K562 (cell line): ENCODE results near the gene ERBB3. TPM values are rescaled to one million over a fixed set of nuclear protein-coding genes. Genes with fewer than 3 reads are reported as not detected.

Experiments
- CHD4 ChIP-seq: fragments of 200-600 bp; sonication (generic); IDR thresholded peaks from 3 replicates; pipeline ENCODE4 v1.6.1; 2012; ENCODE audit warnings: low read depth, mild to moderate bottlenecking, mixed read lengths, low read length, inconsistent platforms; ENCODE audit not compliant: insufficient read depth, insufficient replicate concordance, poor library complexity, severe bottlenecking
- DACH1 ChIP-seq: fragments of 450-650 bp; IDR thresholded peaks from 2 replicates; pipeline ENCODE4 v1.6.1; 2018; ENCODE audit not compliant: partially characterized antibody
- DLX4 ChIP-seq: fragments of 250-450 bp; sonication (Bioruptor Pico); IDR thresholded peaks from 2 replicates; pipeline ENCODE4 v1.6.1; 2021; ENCODE audit warnings: mild to moderate bottlenecking
- HMG20A ChIP-seq: fragments of 450-650 bp; formaldehyde crosslinking; conservative IDR thresholded peaks from 2 replicates; pipeline ENCODE4 v1.4.0; 2020; ENCODE audit warnings: mild to moderate bottlenecking, mixed read lengths
- ILF3 ChIP-seq: fragments of 450-650 bp; IDR thresholded peaks from 2 replicates; pipeline ENCODE4 v1.6.1; 2018; ENCODE audit warnings: antibody characterized with exemption, mild to moderate bottlenecking, moderate library complexity, borderline replicate concordance
- RAD51 ChIP-seq: fragments of 450-650 bp; IDR thresholded peaks from 2 replicates; pipeline ENCODE4 v1.7.1; 2016; ENCODE audit warnings: low read depth, mild to moderate bottlenecking, borderline replicate concordance
- SMAD3 ChIP-seq: fragments of 450-650 bp; formaldehyde crosslinking; conservative IDR thresholded peaks from 2 replicates; pipeline ENCODE4 v1.4.0; 2020; ENCODE audit warnings: mild to moderate bottlenecking
- TAL1 ChIP-seq: fragments of 450-650 bp; IDR thresholded peaks from 2 replicates; pipeline ENCODE4 v1.6.1; 2016; ENCODE audit warnings: mild to moderate bottlenecking
- TEAD1 ChIP-seq, 2 experiments: fragments of 450-650 bp in 1 of 2; sonication (generic) in 1 of 2; formaldehyde crosslinking; IDR thresholded peaks; 2 replicates each; pipeline versions ENCODE4 v1.4.0 to v1.8.0; 2020 to 2022; ENCODE audit warnings: mild to moderate bottlenecking in 2 of 2, missing genetic modification reagents in 1 of 2
- ZBTB17 ChIP-seq: fragments of 450-650 bp; formaldehyde crosslinking; IDR thresholded peaks from 2 replicates; pipeline ENCODE4 v1.4.0; 2020; ENCODE audit warnings: mild to moderate bottlenecking
- ZNF75A ChIP-seq: fragments of 450-650 bp; formaldehyde crosslinking; IDR thresholded peaks from 2 replicates; pipeline ENCODE4 v1.4.0; 2020; ENCODE audit warnings: mild to moderate bottlenecking
- polyA plus RNA-seq, 8 experiments: library from polyadenylated mRNA; depleted of rRNA in 4 of 8; stranded (reverse) in 5 of 8; unstranded in 3 of 8; fragments of >200 nt; fragmentation: Nextera tagmentation in 2 of 8; fragmentation: Illumina TruSeq in 1 of 8; extraction: Ambion mirVana in 2 of 8; extraction: Trizol in 1 of 8; gene quantifications; 2 replicates each; pipeline versions ENCODE4 v1.2.1 to v1.2.3, GENCODE V29; 2011 to 2014; ENCODE audit warnings: inconsistent platforms in 1 of 8, missing spikeins in 1 of 8
- total RNA-seq, 7 experiments: library from RNA; depleted of rRNA in 6 of 7; stranded (reverse); fragments of >200 nt in 6 of 7; fragmentation: Illumina TruSeq in 2 of 7; extraction: Trizol in 2 of 7; gene quantifications; 2 replicates each; pipeline versions ENCODE4 v1.2.1 to v1.2.3, GENCODE V29; 2011 to 2021; ENCODE audit warnings: low replicate concordance in 1 of 7
- TF ChIP-seq, protein P1 (sequence below): fragments of 150-350 bp; IDR thresholded peaks from 2 replicates; pipeline ENCODE4 v1.6.1; 2014; ENCODE audit warnings: low read depth, mild to moderate bottlenecking, low read length, borderline replicate concordance
- TF ChIP-seq, protein P2 (sequence below): sonication (generic); formaldehyde crosslinking; IDR thresholded peaks from 2 replicates; pipeline ENCODE4 v1.8.0; 2022; ENCODE audit warnings: mild to moderate bottlenecking, missing genetic modification reagents
- TF ChIP-seq, protein P3 (sequence below): sonication (generic); formaldehyde crosslinking; IDR thresholded peaks from 2 replicates; pipeline ENCODE4 v1.8.0; 2022; ENCODE audit warnings: mild to moderate bottlenecking, missing genetic modification reagents
- TF ChIP-seq, protein P4 (sequence below): fragments of 450-650 bp; formaldehyde crosslinking; IDR thresholded peaks from 2 replicates; pipeline ENCODE4 v1.4.0; 2020; ENCODE audit warnings: mild to moderate bottlenecking, moderate library complexity

The ERBB3 gene
- total and polyA plus RNA-seq, 9 of the 15 experiments (the other 6 are each of a cell fraction or from before 2014, with no cell fraction given), result 1.5 to 5.4 (median 3.8) TPM

- TF ChIP-seq, protein P1, sequence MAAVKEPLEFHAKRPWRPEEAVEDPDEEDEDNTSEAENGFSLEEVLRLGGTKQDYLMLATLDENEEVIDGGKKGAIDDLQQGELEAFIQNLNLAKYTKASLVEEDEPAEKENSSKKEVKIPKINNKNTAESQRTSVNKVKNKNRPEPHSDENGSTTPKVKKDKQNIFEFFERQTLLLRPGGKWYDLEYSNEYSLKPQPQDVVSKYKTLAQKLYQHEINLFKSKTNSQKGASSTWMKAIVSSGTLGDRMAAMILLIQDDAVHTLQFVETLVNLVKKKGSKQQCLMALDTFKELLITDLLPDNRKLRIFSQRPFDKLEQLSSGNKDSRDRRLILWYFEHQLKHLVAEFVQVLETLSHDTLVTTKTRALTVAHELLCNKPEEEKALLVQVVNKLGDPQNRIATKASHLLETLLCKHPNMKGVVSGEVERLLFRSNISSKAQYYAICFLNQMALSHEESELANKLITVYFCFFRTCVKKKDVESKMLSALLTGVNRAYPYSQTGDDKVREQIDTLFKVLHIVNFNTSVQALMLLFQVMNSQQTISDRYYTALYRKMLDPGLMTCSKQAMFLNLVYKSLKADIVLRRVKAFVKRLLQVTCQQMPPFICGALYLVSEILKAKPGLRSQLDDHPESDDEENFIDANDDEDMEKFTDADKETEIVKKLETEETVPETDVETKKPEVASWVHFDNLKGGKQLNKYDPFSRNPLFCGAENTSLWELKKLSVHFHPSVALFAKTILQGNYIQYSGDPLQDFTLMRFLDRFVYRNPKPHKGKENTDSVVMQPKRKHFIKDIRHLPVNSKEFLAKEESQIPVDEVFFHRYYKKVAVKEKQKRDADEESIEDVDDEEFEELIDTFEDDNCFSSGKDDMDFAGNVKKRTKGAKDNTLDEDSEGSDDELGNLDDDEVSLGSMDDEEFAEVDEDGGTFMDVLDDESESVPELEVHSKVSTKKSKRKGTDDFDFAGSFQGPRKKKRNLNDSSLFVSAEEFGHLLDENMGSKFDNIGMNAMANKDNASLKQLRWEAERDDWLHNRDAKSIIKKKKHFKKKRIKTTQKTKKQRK, result no peak
- TF ChIP-seq, protein P2, sequence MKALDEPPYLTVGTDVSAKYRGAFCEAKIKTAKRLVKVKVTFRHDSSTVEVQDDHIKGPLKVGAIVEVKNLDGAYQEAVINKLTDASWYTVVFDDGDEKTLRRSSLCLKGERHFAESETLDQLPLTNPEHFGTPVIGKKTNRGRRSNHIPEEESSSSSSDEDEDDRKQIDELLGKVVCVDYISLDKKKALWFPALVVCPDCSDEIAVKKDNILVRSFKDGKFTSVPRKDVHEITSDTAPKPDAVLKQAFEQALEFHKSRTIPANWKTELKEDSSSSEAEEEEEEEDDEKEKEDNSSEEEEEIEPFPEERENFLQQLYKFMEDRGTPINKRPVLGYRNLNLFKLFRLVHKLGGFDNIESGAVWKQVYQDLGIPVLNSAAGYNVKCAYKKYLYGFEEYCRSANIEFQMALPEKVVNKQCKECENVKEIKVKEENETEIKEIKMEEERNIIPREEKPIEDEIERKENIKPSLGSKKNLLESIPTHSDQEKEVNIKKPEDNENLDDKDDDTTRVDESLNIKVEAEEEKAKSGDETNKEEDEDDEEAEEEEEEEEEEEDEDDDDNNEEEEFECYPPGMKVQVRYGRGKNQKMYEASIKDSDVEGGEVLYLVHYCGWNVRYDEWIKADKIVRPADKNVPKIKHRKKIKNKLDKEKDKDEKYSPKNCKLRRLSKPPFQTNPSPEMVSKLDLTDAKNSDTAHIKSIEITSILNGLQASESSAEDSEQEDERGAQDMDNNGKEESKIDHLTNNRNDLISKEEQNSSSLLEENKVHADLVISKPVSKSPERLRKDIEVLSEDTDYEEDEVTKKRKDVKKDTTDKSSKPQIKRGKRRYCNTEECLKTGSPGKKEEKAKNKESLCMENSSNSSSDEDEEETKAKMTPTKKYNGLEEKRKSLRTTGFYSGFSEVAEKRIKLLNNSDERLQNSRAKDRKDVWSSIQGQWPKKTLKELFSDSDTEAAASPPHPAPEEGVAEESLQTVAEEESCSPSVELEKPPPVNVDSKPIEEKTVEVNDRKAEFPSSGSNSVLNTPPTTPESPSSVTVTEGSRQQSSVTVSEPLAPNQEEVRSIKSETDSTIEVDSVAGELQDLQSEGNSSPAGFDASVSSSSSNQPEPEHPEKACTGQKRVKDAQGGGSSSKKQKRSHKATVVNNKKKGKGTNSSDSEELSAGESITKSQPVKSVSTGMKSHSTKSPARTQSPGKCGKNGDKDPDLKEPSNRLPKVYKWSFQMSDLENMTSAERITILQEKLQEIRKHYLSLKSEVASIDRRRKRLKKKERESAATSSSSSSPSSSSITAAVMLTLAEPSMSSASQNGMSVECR (CRISPR knock-in tag), result peak; percentile 68; the same call in 1 of the 2 replicates
- TF ChIP-seq, protein P3, sequence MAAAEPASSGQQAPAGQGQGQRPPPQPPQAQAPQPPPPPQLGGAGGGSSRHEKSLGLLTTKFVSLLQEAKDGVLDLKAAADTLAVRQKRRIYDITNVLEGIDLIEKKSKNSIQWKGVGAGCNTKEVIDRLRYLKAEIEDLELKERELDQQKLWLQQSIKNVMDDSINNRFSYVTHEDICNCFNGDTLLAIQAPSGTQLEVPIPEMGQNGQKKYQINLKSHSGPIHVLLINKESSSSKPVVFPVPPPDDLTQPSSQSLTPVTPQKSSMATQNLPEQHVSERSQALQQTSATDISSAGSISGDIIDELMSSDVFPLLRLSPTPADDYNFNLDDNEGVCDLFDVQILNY (CRISPR knock-in tag), result no peak
- no peak for TF ChIP-seq RAD51
- 0 out of 2 replicates have a peak, but pooled peaks have one; percentile 38 for TF ChIP-seq ZBTB17 (CRISPR knock-in tag)
- 0 out of 2 replicates have a peak, but pooled peaks have one; percentile 37 for TF ChIP-seq SMAD3
- no peak for TF ChIP-seq DLX4
- TF ChIP-seq, protein P4, sequence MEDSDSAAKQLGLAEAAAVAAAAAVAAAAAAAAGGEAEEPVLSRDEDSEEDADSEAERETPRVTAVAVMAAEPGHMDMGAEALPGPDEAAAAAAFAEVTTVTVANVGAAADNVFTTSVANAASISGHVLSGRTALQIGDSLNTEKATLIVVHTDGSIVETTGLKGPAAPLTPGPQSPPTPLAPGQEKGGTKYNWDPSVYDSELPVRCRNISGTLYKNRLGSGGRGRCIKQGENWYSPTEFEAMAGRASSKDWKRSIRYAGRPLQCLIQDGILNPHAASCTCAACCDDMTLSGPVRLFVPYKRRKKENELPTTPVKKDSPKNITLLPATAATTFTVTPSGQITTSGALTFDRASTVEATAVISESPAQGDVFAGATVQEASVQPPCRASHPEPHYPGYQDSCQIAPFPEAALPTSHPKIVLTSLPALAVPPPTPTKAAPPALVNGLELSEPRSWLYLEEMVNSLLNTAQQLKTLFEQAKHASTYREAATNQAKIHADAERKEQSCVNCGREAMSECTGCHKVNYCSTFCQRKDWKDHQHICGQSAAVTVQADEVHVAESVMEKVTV (CRISPR knock-in tag), result no peak
- no peak for TF ChIP-seq HMG20A (CRISPR knock-in tag)
- TF ChIP-seq ILF3, result no peak
- TF ChIP-seq ZNF75A (CRISPR knock-in tag), result no peak
- no peak for TF ChIP-seq CHD4
- TF ChIP-seq TAL1, result no peak
- TF ChIP-seq TEAD1 (CRISPR knock-in tag; IDR thresholded peaks at IDR 0.05), result peak in 1 of 2 experiments; percentile 23; a peak in 1 of 4 replicates
- no peak for TF ChIP-seq DACH1
These were observed 49.4 kb downstream of the ERBB3 start (continued) for GRCh38 chr12:56129206-56129941.
